CD14-positive monocyte (primary cell): ENCODE measurements around the gene WTIP. TPM values are rescaled to one million over a fixed set of nuclear protein-coding genes. Genes with fewer than 3 reads are reported as not detected.

Experiments
- DNase-seq, 3 donors: peaks; one replicate each; pipeline ENCODE4 v3.0.0-alpha.2; 2011 to 2022
- H2AFZ ChIP-seq: 2 replicates; pipeline ENCODE4 v1.6.0; 2012; ENCODE audit warnings: mild to moderate bottlenecking, low read depth, low read length, inconsistent platforms; ENCODE audit not compliant: insufficient read depth, poor library complexity, severe bottlenecking
- H3K27ac ChIP-seq, 2 donors: 1 replicate in 1 of 2; 2 replicates in 1 of 2; pipeline ENCODE4 v1.5.1; 2012 to 2013; ENCODE audit warnings: low read length in 2 of 2, control low read depth in 1 of 2, inconsistent platforms in 1 of 2, low read depth in 1 of 2, mild to moderate bottlenecking in 1 of 2
- H3K27me3 ChIP-seq, 2 donors: one replicate each; pipeline versions ENCODE4 v1.6.0 to v1.6.1; 2011 to 2013; ENCODE audit warnings: low read length in 2 of 2; ENCODE audit not compliant: control insufficient read depth in 2 of 2, insufficient read depth in 2 of 2
- H3K36me3 ChIP-seq, 2 donors: replicated peaks in 1 of 2; 1 replicate in 1 of 2; 2 replicates in 1 of 2; pipeline versions ENCODE4 v1.5.1 to v1.6.1; 2012 to 2013; ENCODE audit warnings: low read length in 2 of 2, control low read depth in 1 of 2, inconsistent platforms in 1 of 2, mild to moderate bottlenecking in 1 of 2; ENCODE audit not compliant: insufficient read depth in 2 of 2, control insufficient read depth in 1 of 2
- H3K4me1 ChIP-seq, 2 donors: 1 replicate in 1 of 2; 2 replicates in 1 of 2; pipeline versions ENCODE4 v1.5.1 to v1.6.1; 2012 to 2013; ENCODE audit warnings: low read length in 2 of 2, control low read depth in 1 of 2, inconsistent platforms in 1 of 2, mild to moderate bottlenecking in 1 of 2, moderate library complexity in 1 of 2; ENCODE audit not compliant: insufficient read depth in 2 of 2, control insufficient read depth in 1 of 2
- H3K4me2 ChIP-seq: replicated peaks from 2 replicates; pipeline ENCODE3; 2012; ENCODE audit warnings: low read length, moderate library complexity, mild to moderate bottlenecking; ENCODE audit not compliant: poor library complexity, severe bottlenecking; ENCODE audit errors: extremely low read depth
- H3K4me3 ChIP-seq, 3 experiments: fragments of 200-600 bp in 1 of 3; sonication (generic) in 1 of 3; replicated peaks in 1 of 3; 1 replicate in 2 of 3; 2 replicates in 1 of 3; pipeline ENCODE4 v1.5.1; 2011 to 2013; ENCODE audit warnings: low read length in 3 of 3, mild to moderate bottlenecking in 3 of 3, control low read depth in 2 of 3, low read depth in 2 of 3, inconsistent platforms in 1 of 3, moderate library complexity in 1 of 3
- H3K79me2 ChIP-seq: 2 replicates; pipeline ENCODE4 v1.6.0; 2012; ENCODE audit warnings: mild to moderate bottlenecking, control low read depth, inconsistent platforms, low read length, moderate library complexity; ENCODE audit not compliant: insufficient read depth
- H3K9ac ChIP-seq: 2 replicates; pipeline ENCODE4 v1.6.0; 2017; ENCODE audit warnings: low read length, mild to moderate bottlenecking; ENCODE audit not compliant: insufficient read depth, poor library complexity, severe bottlenecking
- H3K9me3 ChIP-seq, 2 donors: replicated peaks in 1 of 2; 1 replicate in 1 of 2; 2 replicates in 1 of 2; pipeline versions ENCODE4 v1.5.1 to v1.6.1; 2012 to 2013; ENCODE audit warnings: low read length in 2 of 2, control low read depth in 1 of 2; ENCODE audit not compliant: control insufficient read depth in 1 of 2, insufficient read depth in 1 of 2
- H4K20me1 ChIP-seq: 2 replicates; pipeline ENCODE4 v1.6.0; 2012; ENCODE audit warnings: mild to moderate bottlenecking, low read length, control low read depth, moderate library complexity; ENCODE audit not compliant: insufficient read depth
- H3K27ac Mint-ChIP-seq, 7 donors: one replicate each; pipeline ENCODE4 v1.8.0; 2020; ENCODE audit warnings: mild to moderate bottlenecking in 7 of 7, mixed read lengths in 7 of 7, moderate library complexity in 6 of 7, inconsistent platforms in 2 of 7
- H3K27me3 Mint-ChIP-seq, 3 donors: one replicate each; pipeline ENCODE4 v1.8.0; 2021 to 2022; ENCODE audit warnings: low read depth in 3 of 3, mild to moderate bottlenecking in 3 of 3, mixed read lengths in 3 of 3, moderate library complexity in 3 of 3, inconsistent platforms in 1 of 3
- H3K36me3 Mint-ChIP-seq, 2 donors: one replicate each; pipeline ENCODE4 v1.8.0; 2020; ENCODE audit warnings: mixed read lengths in 2 of 2, inconsistent platforms in 1 of 2, mild to moderate bottlenecking in 1 of 2
- H3K4me1 Mint-ChIP-seq: one replicate; pipeline ENCODE4 v1.8.0; 2020; ENCODE audit warnings: mild to moderate bottlenecking, mixed read lengths
- H3K4me3 Mint-ChIP-seq, 2 donors: one replicate each; pipeline ENCODE4 v1.8.0; 2020; ENCODE audit warnings: mild to moderate bottlenecking in 2 of 2, mixed read lengths in 2 of 2, moderate library complexity in 1 of 2
- H3K9me3 Mint-ChIP-seq, 7 donors: one replicate each; pipeline ENCODE4 v1.8.0; 2020 to 2022; ENCODE audit warnings: mixed read lengths in 7 of 7, mild to moderate bottlenecking in 6 of 7, moderate library complexity in 6 of 7, inconsistent platforms in 2 of 7
- CTCF ChIP-seq: fragments of 200-600 bp; IDR thresholded peaks from one replicate; pipeline ENCODE4 v1.8.0; 2022; ENCODE audit warnings: antibody characterized with exemption, mild to moderate bottlenecking
- WGBS: methylation state at CpG from one replicate; pipeline ENCODE4 v1.1.5; 2013; ENCODE audit warnings: missing lambda C conversion rate; ENCODE audit not compliant: insufficient coverage; 5-methylcytosine and 5-hydroxymethylcytosine counted together
- intact Hi-C, 2 donors: fragments of 100-400 bp; cut with micrococcal nuclease; formaldehyde crosslinking; loops; one replicate each; pipeline versions ENCODE4 v1.15.0 to v1.15.1; 2023
- polyA plus RNA-seq, 3 donors: library from polyadenylated mRNA; depleted of rRNA in 1 of 3; unstranded in 2 of 3; stranded (reverse) in 1 of 3; fragments of 300-500 nt in 2 of 3; fragments of >200 nt in 1 of 3; fragmentation: Illumina TruSeq in 2 of 3; gene quantifications; 1 replicate in 2 of 3; 2 replicates in 1 of 3; pipeline ENCODE4 v1.2.3, GENCODE V29; 2012 to 2021

The WTIP gene
- polyA plus RNA-seq, 3 donors = 0.11 TPM; not detected in 2

GRCh38 chr19:34474233-34474989 lies 7.1 kb upstream of the WTIP start:
- Histone ChIP-seq H3K4me3 (no peak overlapping the region), H3K4me2 (peak overlapping the region; percentile 40), H3K27ac (peak overlapping the region in 1 of 2 donors; percentile 79), H3K79me2 (no peaks in the 10 kb centered on the region), H3K36me3 (peaks cover 29 to 43% of the 10 kb centered on the region in 2 donors), H4K20me1 (no peaks in the 10 kb centered on the region), H3K9ac (no peak overlapping the region), H3K4me1 (peaks cover 26 to 32% of the 10 kb centered on the region in 2 donors), H2AFZ (no peak overlapping the region), H3K27me3 (peaks cover 9 to 16% of the 10 kb centered on the region in 2 donors), H3K9me3 (no peaks in the 10 kb centered on the region)
- WGBS = 43% methylated on average over 1 of the region's 4 CpGs
- peaks cover 29% of the 10 kb centered on the region for H3K4me1 Mint-ChIP-seq
- H3K36me3 Mint-ChIP-seq = peaks cover 25 to 36% of the 10 kb centered on the region in 2 donors
- intact Hi-C loops = no loop called here
- no peak for TF ChIP-seq CTCF
- no peak for DNase-seq
- peak overlapping the region in 1 of 2 donors; percentile 11 for H3K4me3 Mint-ChIP-seq
- H3K9me3 Mint-ChIP-seq = peaks cover 0 to 3% (median 0%) of the 10 kb centered on the region in 7 donors
- peaks cover 11 to 21% (median 15%) of the 10 kb centered on the region in 3 donors for H3K27me3 Mint-ChIP-seq
- H3K27ac Mint-ChIP-seq = peak overlapping the region; percentile 73 to 88 (median 82)

GRCh38 chr19:34475026-34475974 lies 6.3 kb upstream of the WTIP start:
- Histone ChIP-seq H3K36me3 (peaks cover 21 to 34% of the 10 kb centered on the region in 2 donors), H3K79me2 (no peaks in the 10 kb centered on the region), H3K27ac (peak overlapping the region; percentile 26 to 79), H3K4me2 (peak overlapping the region; percentile 40), H3K4me3 (no peak overlapping the region), H3K27me3 (peaks cover 16 to 24% of the 10 kb centered on the region in 2 donors), H2AFZ (no peak overlapping the region), H3K9me3 (peaks cover 0 to 3% of the 10 kb centered on the region in 2 donors), H3K9ac (no peak overlapping the region), H4K20me1 (no peaks in the 10 kb centered on the region), H3K4me1 (peaks cover 26 to 32% of the 10 kb centered on the region in 2 donors)
- peaks cover 19 to 27% of the 10 kb centered on the region in 2 donors for H3K36me3 Mint-ChIP-seq
- WGBS = 31% methylated on average over 8 of the region's 9 CpGs
- TF ChIP-seq CTCF = no peak
- DNase-seq = peak; percentile 66 to 88 (median 83)
- H3K9me3 Mint-ChIP-seq = peaks cover 0 to 5% (median 0%) of the 10 kb centered on the region in 7 donors
- peak overlapping the region; percentile 75 to 88 (median 84) for H3K27ac Mint-ChIP-seq
- peaks cover 29% of the 10 kb centered on the region for H3K4me1 Mint-ChIP-seq
- peaks cover 19 to 28% (median 22%) of the 10 kb centered on the region in 3 donors for H3K27me3 Mint-ChIP-seq
- intact Hi-C loops = no loop called here
- H3K4me3 Mint-ChIP-seq = peak overlapping the region in 1 of 2 donors; percentile 11
